Endothelial cell of umbilical vein (primary cell): ENCODE data around the gene SNX19. TPM values are rescaled to one million over a fixed set of nuclear protein-coding genes. Genes with fewer than 3 reads are reported as not detected.

Experiments
- BruUV-seq: library from RNA; stranded (reverse); fragments of 400-500 nt; replicated peaks from 2 replicates; lab custom pipeline; 2021; lab: Mats Ljungman, UMichigan
- CTCF ChIA-PET: fragments of 300-600, 350-600 bp; sonication (Branson Sonifier 250); formaldehyde crosslinking; loops from one replicate; lab custom pipeline; 2021; ENCODE audit warnings: antibody characterized with exemption, inconsistent platforms; lab: Charles Lee
- POLR2A ChIA-PET: fragments of 300-600, 350-600 bp; sonication (Branson Sonifier 250); formaldehyde crosslinking; loops from one replicate; lab custom pipeline; 2021; ENCODE audit warnings: antibody characterized with exemption, inconsistent platforms; lab: Charles Lee
- DNase-seq: peaks from one replicate; pipeline ENCODE4 v3.0.0-alpha.2; 2011; ENCODE audit warnings: low read depth, low spot score
- FAIRE-seq: peaks from 2 replicates; lab custom pipeline; 2011; peaks lifted over from hg19 to GRCh38; lab: Jason Lieb, UNC
- H2AFZ ChIP-seq: 2 replicates; pipeline ENCODE4 v1.6.0; 2012; ENCODE audit warnings: low read depth, low read length, control low read depth, inconsistent platforms
- H3K27ac ChIP-seq: 2 replicates; pipeline ENCODE4 v1.5.1; 2011; ENCODE audit warnings: low read depth, mild to moderate bottlenecking, control low read depth, low read length, moderate library complexity; ENCODE audit not compliant: insufficient read depth
- H3K27me3 ChIP-seq, 2 experiments: 2 replicates each; pipeline versions ENCODE4 v1.6.0 to v1.6.1; 2011; ENCODE audit warnings: low read length in 2 of 2, mixed read lengths in 1 of 2; ENCODE audit not compliant: control insufficient read depth in 2 of 2, insufficient read depth in 2 of 2
- H3K36me3 ChIP-seq, 2 experiments: 2 replicates in 1 of 2; 3 replicates in 1 of 2; pipeline ENCODE4 v1.5.1; 2011; ENCODE audit warnings: low read length in 2 of 2, mild to moderate bottlenecking in 1 of 2, moderate library complexity in 1 of 2; ENCODE audit not compliant: control insufficient read depth in 2 of 2, insufficient read depth in 2 of 2; ENCODE audit errors: extremely low read depth in 1 of 2
- H3K4me1 ChIP-seq: 3 replicates; pipeline ENCODE4 v1.5.1; 2011; ENCODE audit warnings: mild to moderate bottlenecking, low read length; ENCODE audit not compliant: control insufficient read depth, insufficient read depth; ENCODE audit errors: extremely low read depth
- H3K4me2 ChIP-seq: 2 replicates; pipeline ENCODE4 v1.6.1; 2011; ENCODE audit warnings: low read length, control low read depth, mixed read lengths; ENCODE audit not compliant: insufficient read depth
- H3K4me3 ChIP-seq, 3 experiments: fragments of 200-600 bp in 1 of 3; sonication (generic), shearing (Covaris generic) in 1 of 3; replicated peaks in 1 of 3; 2 replicates each; pipeline ENCODE4 v1.5.1; 2011 to 2016; ENCODE audit warnings: control low read depth in 3 of 3, low read length in 3 of 3, mild to moderate bottlenecking in 2 of 3, inconsistent platforms in 1 of 3, low read depth in 1 of 3, moderate library complexity in 1 of 3; ENCODE audit not compliant: insufficient read depth in 1 of 3
- H3K79me2 ChIP-seq: 2 replicates; pipeline ENCODE4 v1.6.0; 2012; ENCODE audit warnings: low read length, inconsistent platforms; ENCODE audit not compliant: control insufficient read depth, insufficient read depth
- H3K9ac ChIP-seq: replicated peaks from 2 replicates; pipeline ENCODE3; 2011; ENCODE audit warnings: low read length, control low read depth; ENCODE audit not compliant: insufficient read depth; ENCODE audit errors: extremely low read depth
- H3K9me1 ChIP-seq: replicated peaks from 3 replicates; pipeline ENCODE4 v1.6.0; 2011; ENCODE audit warnings: mild to moderate bottlenecking, low read length; ENCODE audit not compliant: control insufficient read depth, insufficient read depth; ENCODE audit errors: extremely low read depth
- H3K9me3 ChIP-seq: replicated peaks from 2 replicates; pipeline ENCODE4 v1.5.1; 2012; ENCODE audit warnings: low read length, inconsistent platforms; ENCODE audit not compliant: control insufficient read depth, insufficient read depth
- H4K20me1 ChIP-seq: replicated peaks from 2 replicates; pipeline ENCODE3; 2011; ENCODE audit warnings: mild to moderate bottlenecking, low read length; ENCODE audit not compliant: control insufficient read depth, insufficient read depth; ENCODE audit errors: extremely low read depth
- CTCF ChIP-seq, 2 donors: IDR thresholded peaks; 1 replicate in 1 of 2; 2 replicates in 1 of 2; pipeline ENCODE4 v1.5.1; 2011; ENCODE audit warnings: low read length in 2 of 2, mild to moderate bottlenecking in 2 of 2, moderate library complexity in 2 of 2, control low read depth in 1 of 2, inconsistent platforms in 1 of 2, low read depth in 1 of 2; ENCODE audit not compliant: insufficient read depth in 1 of 2; ENCODE audit errors: extremely low read depth in 1 of 2
- FOS ChIP-seq: IDR thresholded peaks from 2 replicates; pipeline ENCODE4 v1.6.1; 2011; ENCODE audit warnings: mild to moderate bottlenecking, low read length, moderate library complexity, borderline replicate concordance; ENCODE audit not compliant: insufficient read depth
- GATA2 ChIP-seq: IDR thresholded peaks from 2 replicates; pipeline ENCODE4 v1.7.0; 2011; ENCODE audit warnings: low read depth, mild to moderate bottlenecking, moderate library complexity, mixed read lengths, low read length; ENCODE audit not compliant: insufficient read length, insufficient read depth
- JUN ChIP-seq: IDR thresholded peaks from 2 replicates; pipeline ENCODE4 v1.6.1; 2011; ENCODE audit warnings: borderline replicate concordance, low read depth; ENCODE audit not compliant: insufficient read length, insufficient read depth
- MAX ChIP-seq: IDR thresholded peaks from 2 replicates; pipeline ENCODE4 v1.6.1; 2011; ENCODE audit not compliant: insufficient read depth, insufficient read length
- dilution Hi-C: fragments of 300-500 bp; cut with MboI; formaldehyde crosslinking; loops from one replicate; pipeline ENCODE4 v1.15.0; 2019; ENCODE audit warnings: low sequenced_read_pairs; ENCODE audit not compliant: extremely low pct_ligation_motif_present
- intact Hi-C: fragments of 100-400 bp; cut with micrococcal nuclease; formaldehyde crosslinking; loops from one replicate; pipeline ENCODE4 v1.10.0; 2022
- polyA plus RNA-seq, 4 experiments: library from polyadenylated mRNA; depleted of rRNA in 3 of 4; stranded (reverse) in 3 of 4; unstranded in 1 of 4; fragments of >200 nt; gene quantifications; 2 replicates each; pipeline versions ENCODE4 v1.2.1 to v1.2.3, GENCODE V29; 2011 to 2012; ENCODE audit warnings: missing spikeins in 1 of 4
- total RNA-seq: library from RNA; stranded (reverse); gene quantifications from 2 replicates; pipeline ENCODE4 v1.2.3, GENCODE V29; 2021

Gene SNX19
- total and polyA plus RNA-seq, 2 donors (not counting 3 experiments of a cell fraction or from before 2014, with no cell fraction given) = 37.4 to 49.8 TPM

- no peak overlapping the region for H3K4me3 ChIP-seq
- no peak overlapping the region for H2AFZ ChIP-seq
- no TSS peak for BruUV-seq
- no peaks in the 10 kb centered on the region for H4K20me1 ChIP-seq
- dilution Hi-C loops (no loop called here), intact Hi-C loops (no loop called here)
- H3K9ac ChIP-seq = no peak overlapping the region
- no peak for TF ChIP-seq JUN
- no peak for TF ChIP-seq GATA2
- TF ChIP-seq CTCF (IDR thresholded peaks at IDR 0.05; ENCODE audit: extremely low read depth in 1 of 2, insufficient read depth in 1 of 2, low read depth in 1 of 2, low read length in 2 of 2) = no peak
- TF ChIP-seq MAX = no peak
- TF ChIP-seq FOS = no peak
- no peaks in the 10 kb centered on the region for H3K27me3 ChIP-seq
- H3K9me3 ChIP-seq = no peaks in the 10 kb centered on the region
- H3K36me3 ChIP-seq = no peaks in the 10 kb centered on the region
- H3K9me1 ChIP-seq = no peaks in the 10 kb centered on the region
- no peaks in the 10 kb centered on the region for H3K79me2 ChIP-seq
- FAIRE-seq = no peak
- no peaks in the 10 kb centered on the region for H3K4me1 ChIP-seq
- no peak for DNase-seq
- no peak overlapping the region for H3K27ac ChIP-seq
- ChIA-PET POLR2A (no interaction called here), CTCF (no interaction called here)
- no peak overlapping the region for H3K4me2 ChIP-seq
Measured at GRCh38 chr11:130932086-130932712, 15.9 kb upstream of the SNX19 start.
